Globus pallidus (tissue), 1 donor: Measurements from ENCODE around the gene GRB2.
"Not testable (repeated sequence)": the region's sequence is repeated elsewhere in the genome, so short reads cannot be mapped to it uniquely, and the experiment has no call there.

Experiments
- DNase-seq: peaks from one replicate; pipeline ENCODE4 v3.0.0-alpha.2; 2015; ENCODE audit warnings: low spot score

GRB2 gene

GRCh38 chr17:75350706-75351105 lies 54.8 kb downstream of the GRB2 start:
- DNase-seq = no peak

GRCh38 chr17:75350029-75350428 lies 55.4 kb downstream of the GRB2 start:
- no peak for DNase-seq

- no peak for DNase-seq
These were observed 55.9 kb downstream of the GRB2 start for GRCh38 chr17:75349589-75349988.

GRCh38 chr17:75348386-75349012 lies 57.0 kb downstream of the GRB2 start:
- no peak for DNase-seq

- no peak for DNase-seq
These were observed 58.6 kb downstream of the GRB2 start for GRCh38 chr17:75346906-75347305.

GRCh38 chr17:75346368-75346767 lies 59.1 kb downstream of the GRB2 start:
- DNase-seq = not testable (repeated sequence)

- no peak for DNase-seq
These were observed 59.8 kb downstream of the GRB2 start for GRCh38 chr17:75345514-75346167.

- DNase-seq = no peak
These were observed 60.8 kb downstream of the GRB2 start for GRCh38 chr17:75344666-75345065.

GRCh38 chr17:75342996-75343395 lies 62.5 kb downstream of the GRB2 start:
- no peak for DNase-seq

GRCh38 chr17:75341784-75342486 lies 63.5 kb downstream of the GRB2 start:
- no peak for DNase-seq

- DNase-seq = no peak
These were observed 64.8 kb downstream of the GRB2 start for GRCh38 chr17:75340631-75341030.

- no peak for DNase-seq
These were observed 65.5 kb downstream of the GRB2 start for GRCh38 chr17:75339971-75340370.

- no peak for DNase-seq
These were observed 67.1 kb downstream of the GRB2 start for GRCh38 chr17:75338335-75338734.

- no peak for DNase-seq
These were observed 70.2 kb downstream of the GRB2 start for GRCh38 chr17:75335315-75335714.

- no peak for DNase-seq
These were observed 70.8 kb downstream of the GRB2 start for GRCh38 chr17:75334723-75335122.

- DNase-seq = no peak
These were observed 73.8 kb downstream of the GRB2 start for GRCh38 chr17:75331671-75332070.

- no peak for DNase-seq
These were observed 77.7 kb downstream of the GRB2 start for GRCh38 chr17:75327757-75328156.

GRCh38 chr17:75326226-75326848 lies 79.1 kb downstream of the GRB2 start:
- no peak for DNase-seq

- DNase-seq = no peak
These were observed 79.7 kb downstream of the GRB2 start for GRCh38 chr17:75325827-75326225.

GRCh38 chr17:75325348-75325747 lies 80.1 kb downstream of the GRB2 start:
- DNase-seq = no peak

GRCh38 chr17:75321506-75321905 lies 84.0 kb downstream of the GRB2 start:
- no peak for DNase-seq

- DNase-seq = no peak
These were observed 85.4 kb downstream of the GRB2 start for GRCh38 chr17:75319904-75320691.
